HG02885 (cell line): ENCODE results near the gene TMA7.
"Not testable (repeated sequence)": the region's sequence is repeated elsewhere in the genome, so short reads cannot be mapped to it uniquely, and the experiment has no call there.

ENCODE experiments used
- ATAC-seq: cut with Tn5 transposase; IDR thresholded peaks from one replicate; pipeline ENCODE4 v1.9.1; 2021; ENCODE audit warnings: mild to moderate bottlenecking; ENCODE audit not compliant: unreplicated experiment, poor library complexity

Gene TMA7

GRCh38 chr3:48433472-48434118, 6.5 kb upstream of the TMA7 start:
- no peak for ATAC-seq

- ATAC-seq, result no peak
These were observed 5.3 kb upstream of the TMA7 start for GRCh38 chr3:48434591-48435222.

- ATAC-seq, result no peak
These were observed 4.8 kb upstream of the TMA7 start for GRCh38 chr3:48435223-48435595.

GRCh38 chr3:48435774-48436476, 4.1 kb upstream of the TMA7 start:
- ATAC-seq, result no peak

- no peak for ATAC-seq
These were observed 3.6 kb upstream of the TMA7 start for GRCh38 chr3:48436477-48436787.

- ATAC-seq, result no peak
These were observed 3.2 kb upstream of the TMA7 start for GRCh38 chr3:48436855-48437254.

GRCh38 chr3:48437812-48438211, 2.2 kb upstream of the TMA7 start:
- ATAC-seq, result no peak

GRCh38 chr3:48440590-48440958, 517 bp downstream of the TMA7 start:
- no peak for ATAC-seq

GRCh38 chr3:48441940-48442339, 1.9 kb downstream of the TMA7 start:
- ATAC-seq, result no peak

GRCh38 chr3:48445277-48445882, 5.3 kb downstream of the TMA7 start:
- ATAC-seq, result no peak

- no peak for ATAC-seq
These were observed 6.0 kb downstream of the TMA7 start for GRCh38 chr3:48446043-48446424.

GRCh38 chr3:48446425-48447193, 6.6 kb downstream of the TMA7 start, which contains the start of gene ATRIP:
ATRIP (plus strand) TSS chr3:48446737; CDS start chr3:48446846, 109 bp downstream.
- peak; percentile 92 for ATAC-seq

GRCh38 chr3:48451270-48451669, 11.2 kb downstream of the TMA7 start:
- no peak for ATAC-seq

- ATAC-seq, result no peak
These were observed 16.4 kb downstream of the TMA7 start for GRCh38 chr3:48456456-48456855.

GRCh38 chr3:48459331-48459730, 19.3 kb downstream of the TMA7 start:
- no peak for ATAC-seq

- no peak for ATAC-seq
These were observed 19.9 kb downstream of the TMA7 start for GRCh38 chr3:48459773-48460516.

GRCh38 chr3:48460517-48460902, 20.5 kb downstream of the TMA7 start:
- ATAC-seq, result no peak

GRCh38 chr3:48461767-48462166, 21.7 kb downstream of the TMA7 start:
- not testable (repeated sequence) for ATAC-seq

GRCh38 chr3:48463703-48464102, 23.6 kb downstream of the TMA7 start:
- no peak for ATAC-seq

- ATAC-seq, result no peak
These were observed 24.7 kb downstream of the TMA7 start for GRCh38 chr3:48464713-48465221.
